ENCODE data around the gene SMIM33. TPM values are rescaled to one million over a fixed set of nuclear protein-coding genes. Genes with fewer than 3 reads are reported as not detected.

Gene SMIM33
- total RNA-seq, 1 experiment from 2014 or later: not detected

DNA sequence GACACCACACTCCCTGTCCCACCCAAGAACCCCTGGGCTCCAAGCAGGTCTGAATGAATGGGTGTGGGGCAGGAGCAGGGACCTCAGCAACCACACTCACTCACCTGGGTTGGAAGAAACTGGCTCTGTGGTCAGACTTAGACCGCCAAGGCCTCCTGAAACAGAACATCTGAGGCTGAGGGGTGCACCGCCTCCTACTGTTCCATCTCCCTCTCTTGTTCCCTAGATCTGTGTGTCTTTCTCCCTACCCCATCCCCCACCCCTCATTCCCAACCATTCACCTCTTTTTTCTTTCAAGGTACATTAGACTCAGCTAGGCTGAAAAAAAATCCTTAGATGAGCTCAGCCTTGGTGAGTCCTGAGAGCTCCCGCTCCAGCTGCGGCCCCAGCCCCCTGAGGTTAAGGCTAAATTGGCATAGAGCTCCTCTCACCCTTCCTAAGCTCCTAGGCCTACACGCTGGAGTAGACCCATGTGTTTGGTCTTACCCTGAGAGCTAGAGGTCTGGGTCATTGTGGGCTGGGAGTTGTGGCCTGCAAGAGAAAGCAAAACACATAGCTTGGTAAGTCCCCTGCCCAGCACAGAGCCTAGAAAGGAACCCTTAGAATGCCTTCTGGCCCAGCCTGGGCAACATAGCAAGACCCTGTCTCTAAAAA lies 13.0 kb upstream of the SMIM33 start:
- H3K14ac ChIP-seq (ENCODE audit: insufficient read depth, low read length): no peak overlapping the region
- no peak overlapping the region for H4K5ac ChIP-seq (ENCODE audit: insufficient read length, low read depth, low read length)
- no peaks in the 10 kb centered on the region; a peak in 1 of 5 replicates for H3K9me3 Mint-ChIP-seq
- no peak overlapping the region for H2BK5ac ChIP-seq (ENCODE audit: insufficient read length, low read length)
- no peak overlapping the region for H2BK15ac ChIP-seq (ENCODE audit: low read depth, low read length)
- no peak overlapping the region for H2BK12ac ChIP-seq (ENCODE audit: insufficient read length, low read depth, low read length)
- H2BK120ac ChIP-seq (ENCODE audit: low read depth, low read length, poor library complexity, severe bottlenecking): no peak overlapping the region
- no peak overlapping the region for H2AFZ ChIP-seq (ENCODE audit: low read length)
- no peak overlapping the region for H3K4me3 Mint-ChIP-seq
- no peak overlapping the region; a peak in 1 of 7 replicates for H3K27ac Mint-ChIP-seq
- no peak overlapping the region for H4K8ac ChIP-seq (replicated peaks; ENCODE audit: insufficient read length, low read depth, low read length)
- no peak overlapping the region for H3T11ph ChIP-seq (ENCODE audit: low read length)
- WGBS (ENCODE audit: extremely low coverage, insufficient read length, low lambda C conversion rate): no CpG with 5 or more reads among the region's 5 CpGs
- TF ChIP-seq, protein P1, sequence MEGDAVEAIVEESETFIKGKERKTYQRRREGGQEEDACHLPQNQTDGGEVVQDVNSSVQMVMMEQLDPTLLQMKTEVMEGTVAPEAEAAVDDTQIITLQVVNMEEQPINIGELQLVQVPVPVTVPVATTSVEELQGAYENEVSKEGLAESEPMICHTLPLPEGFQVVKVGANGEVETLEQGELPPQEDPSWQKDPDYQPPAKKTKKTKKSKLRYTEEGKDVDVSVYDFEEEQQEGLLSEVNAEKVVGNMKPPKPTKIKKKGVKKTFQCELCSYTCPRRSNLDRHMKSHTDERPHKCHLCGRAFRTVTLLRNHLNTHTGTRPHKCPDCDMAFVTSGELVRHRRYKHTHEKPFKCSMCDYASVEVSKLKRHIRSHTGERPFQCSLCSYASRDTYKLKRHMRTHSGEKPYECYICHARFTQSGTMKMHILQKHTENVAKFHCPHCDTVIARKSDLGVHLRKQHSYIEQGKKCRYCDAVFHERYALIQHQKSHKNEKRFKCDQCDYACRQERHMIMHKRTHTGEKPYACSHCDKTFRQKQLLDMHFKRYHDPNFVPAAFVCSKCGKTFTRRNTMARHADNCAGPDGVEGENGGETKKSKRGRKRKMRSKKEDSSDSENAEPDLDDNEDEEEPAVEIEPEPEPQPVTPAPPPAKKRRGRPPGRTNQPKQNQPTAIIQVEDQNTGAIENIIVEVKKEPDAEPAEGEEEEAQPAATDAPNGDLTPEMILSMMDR (conservative IDR thresholded peaks at IDR 0.05): no peak
- peaks cover 26 to 28% of the 10 kb centered on the region in 2 experiments for H3K4me1 Mint-ChIP-seq
- no peak overlapping the region for H2AK5ac ChIP-seq (ENCODE audit: insufficient read length, low read length)
- H3K9me3 ChIP-seq (ENCODE audit: control insufficient read depth, low read depth, low read length): no peaks in the 10 kb centered on the region
- H4K91ac ChIP-seq (ENCODE audit: insufficient read length, low read depth, low read length): no peak overlapping the region
- DNase-seq: no peak
- no peak overlapping the region for H3K18ac ChIP-seq (ENCODE audit: insufficient read length, low read depth, low read length)
- H3K4ac ChIP-seq (ENCODE audit: low read depth, low read length): no peak overlapping the region
- no peaks in the 10 kb centered on the region for H3K79me2 ChIP-seq (ENCODE audit: insufficient read depth, low read length)
- no peaks in the 10 kb centered on the region for H3K79me1 ChIP-seq (ENCODE audit: insufficient read depth, low read depth, low read length, poor library complexity, severe bottlenecking)
- no peaks in the 10 kb centered on the region for H4K20me1 ChIP-seq (ENCODE audit: control insufficient read depth, insufficient read depth, insufficient read length)
- H3K9ac ChIP-seq (ENCODE audit: extremely low read depth, insufficient read length, low read length): no peak overlapping the region
- H3K23ac ChIP-seq (ENCODE audit: insufficient read length, low read depth, low read length): no peak overlapping the region
- H3K23me2 ChIP-seq (ENCODE audit: insufficient read length, low read depth, low read length, poor library complexity, severe bottlenecking): no peaks in the 10 kb centered on the region
- peaks cover 18% of the 10 kb centered on the region; the same call in 1 of the 2 replicates for H3K4me1 ChIP-seq (ENCODE audit: insufficient read depth, low read length)
- no peak overlapping the region for H3K56ac ChIP-seq (ENCODE audit: insufficient read length, low read depth, low read length)
- H2BK20ac ChIP-seq (ENCODE audit: low read depth, low read length, poor library complexity, severe bottlenecking): no peak overlapping the region
- no peak overlapping the region for H3K27ac ChIP-seq (ENCODE audit: insufficient read length, low read depth, low read length)
- no peaks in the 10 kb centered on the region; the same call in 1 of the 2 replicates for H3K27me3 Mint-ChIP-seq (ENCODE audit: low read depth)
- H3K27me3 ChIP-seq (ENCODE audit: insufficient read depth, low read length): no peaks in the 10 kb centered on the region
- no peaks in the 10 kb centered on the region for H3K36me3 Mint-ChIP-seq (ENCODE audit: insufficient read depth in 1 of 3, low read depth in 3 of 3)
- no peak overlapping the region for H3K4me2 ChIP-seq (ENCODE audit: insufficient read depth, insufficient read length, low read length)
